ENCODE results near the gene ARHGAP5. TPM values are rescaled to one million over a fixed set of nuclear protein-coding genes. Genes with fewer than 3 reads are reported as not detected.

ARHGAP5 gene
- total RNA-seq, 1 experiment from 2014 or later, result 63.0 TPM

GRCh38 chr14:32197919-32198318 is 120.8 kb downstream of the ARHGAP5 start:
- no peak overlapping the region for H3K4me3 ChIP-seq (ENCODE audit: low read depth in 2 of 2, low read length in 2 of 2)

GRCh38 chr14:32200368-32201192 is 123.5 kb downstream of the ARHGAP5 start:
- Histone ChIP-seq H3K9me3 (ENCODE audit: control insufficient read depth, insufficient read depth, low read depth, low read length) (no peaks in the 10 kb centered on the region), H3K36me3 (ENCODE audit: control insufficient read depth, insufficient read depth, low read length) (no peaks in the 10 kb centered on the region), H3K27me3 (ENCODE audit: control insufficient read depth, insufficient read depth, low read length) (no peaks in the 10 kb centered on the region; the same call in 1 of the 2 replicates), H3K4me3 (ENCODE audit: low read depth in 2 of 2, low read length in 2 of 2) (peak overlapping the region; percentile 64 to 85), H3K4me1 (ENCODE audit: control insufficient read depth, insufficient read depth, low read length) (peaks cover 3% of the 10 kb centered on the region), H3K27ac (ENCODE audit: low read length) (peak overlapping the region; percentile 76)
- in situ Hi-C loops (cut with HindIII; ENCODE audit: low pct_unique_long_range_greater_than_20kb, low sequenced_read_pairs) (no loop called here), intact Hi-C loops (cut with micrococcal nuclease; ENCODE audit: unreplicated experiment) (loop anchor here (10.0 kb wide), 1 partner anchor 126 kb away; the partner anchor contains the start of gene ARHGAP5)
- DNase-seq (ENCODE audit: low read depth, low spot score) (peak; percentile 47), ATAC-seq (0 out of 2 replicates have a peak, but pooled peaks have one; percentile 1)
- ChIA-PET POLR2A (no interaction called here), CTCF (no interaction called here)
- BruUV-seq (replicated peaks), result no TSS peak
- TF ChIP-seq TCF7L2 (IDR thresholded peaks at IDR 0.05; ENCODE audit: low read depth, low read length), result no peak
- no peak for TF ChIP-seq SIN3A (IDR thresholded peaks at IDR 0.05; ENCODE audit: borderline replicate concordance, insufficient read depth, low read depth, low read length)
- TF ChIP-seq REST (IDR thresholded peaks at IDR 0.05; ENCODE audit: insufficient read depth in 1 of 2, low read depth in 2 of 2, low read length in 1 of 2), result no peak
- no peak for TF ChIP-seq CTCF (IDR thresholded peaks at IDR 0.05)

More at GRCh38 chr14:32197919-32198318, 120.8 kb downstream of the ARHGAP5 start:
- DNase-seq (ENCODE audit: low read depth, low spot score) (no peak), ATAC-seq (no peak)
- ChIA-PET CTCF (no interaction called here), POLR2A (no interaction called here)
- intact Hi-C loops (cut with micrococcal nuclease; ENCODE audit: unreplicated experiment) (no loop called here), in situ Hi-C loops (cut with HindIII; ENCODE audit: low pct_unique_long_range_greater_than_20kb, low sequenced_read_pairs) (no loop called here)
- H3K9me3 ChIP-seq (ENCODE audit: control insufficient read depth, insufficient read depth, low read depth, low read length), result no peaks in the 10 kb centered on the region
- no TSS peak for BruUV-seq (replicated peaks)
- TF ChIP-seq CTCF (IDR thresholded peaks at IDR 0.05) (no peak), SIN3A (IDR thresholded peaks at IDR 0.05; ENCODE audit: borderline replicate concordance, insufficient read depth, low read depth, low read length) (no peak), TCF7L2 (IDR thresholded peaks at IDR 0.05; ENCODE audit: low read depth, low read length) (no peak), POLR2AphosphoS5 (IDR thresholded peaks at IDR 0.05; ENCODE audit: low read depth, low read length) (no peak), REST (IDR thresholded peaks at IDR 0.05; ENCODE audit: insufficient read depth in 1 of 2, low read depth in 2 of 2, low read length in 1 of 2) (no peak)
- no peaks in the 10 kb centered on the region; the same call in 1 of the 2 replicates for H3K27me3 ChIP-seq (ENCODE audit: control insufficient read depth, insufficient read depth, low read length)
- no peaks in the 10 kb centered on the region; the same call in 1 of the 2 replicates for H3K4me1 ChIP-seq (ENCODE audit: control insufficient read depth, insufficient read depth, low read length)
- no peaks in the 10 kb centered on the region for H3K36me3 ChIP-seq (ENCODE audit: control insufficient read depth, insufficient read depth, low read length)
- H3K27ac ChIP-seq (ENCODE audit: low read length), result no peak overlapping the region

Data from Panc1 (cell line).